Left ventricle myocardium inferior (tissue), 1 donor: ENCODE results near the gene XRCC4. TPM values are rescaled to one million over a fixed set of nuclear protein-coding genes. Genes with fewer than 3 reads are reported as not detected.

Source experiments
- DNase-seq: peaks from one replicate; pipeline ENCODE4 v3.0.0-alpha.2; 2020
- H3K27ac ChIP-seq: fragments of 200-600 bp; replicated peaks from 2 replicates; pipeline ENCODE4 v1.8.0; 2021
- H3K27me3 ChIP-seq: fragments of 200-600 bp; 2 replicates; pipeline ENCODE4 v1.8.0; 2021; ENCODE audit warnings: low read depth
- H3K36me3 ChIP-seq: fragments of 200-600 bp; 2 replicates; pipeline ENCODE4 v1.8.0; 2021
- H3K4me1 ChIP-seq: fragments of 200-600 bp; 2 replicates; pipeline ENCODE4 v1.8.0; 2021
- H3K4me3 ChIP-seq: fragments of 200-600 bp; 2 replicates; pipeline ENCODE4 v1.8.0; 2021; ENCODE audit warnings: mild to moderate bottlenecking, moderate library complexity
- H3K9me3 ChIP-seq: fragments of 200-600 bp; replicated peaks from 2 replicates; pipeline ENCODE4 v1.8.0; 2021
- CTCF ChIP-seq: fragments of 200-600 bp; IDR thresholded peaks from 2 replicates; pipeline ENCODE4 v1.8.0; 2021; ENCODE audit warnings: antibody characterized with exemption, mild to moderate bottlenecking, borderline replicate concordance
- intact Hi-C: fragments of 100-400 bp; cut with micrococcal nuclease; formaldehyde crosslinking; loops from one replicate; pipeline ENCODE4 v1.11.0; 2022
- total RNA-seq: library from RNA; stranded (reverse); fragmentation: NEBNext Ultra II Directional; extraction: Animal tissue kit (Norgen Biotek cat#: 25700); gene quantifications from one replicate; pipeline ENCODE4 v1.2.1, GENCODE V29; 2021
- donor health status: DM: no; HTN: yes; CAD: no; lungs with severe emphysema.

The XRCC4 gene
- total RNA-seq, 1 donor from 2014 or later: 5.2 TPM

- TF ChIP-seq CTCF: no peak
- Histone ChIP-seq H3K36me3 (no peaks in the 10 kb centered on the region), H3K27me3 (no peaks in the 10 kb centered on the region), H3K27ac (peak overlapping the region; percentile 64), H3K4me3 (no peak overlapping the region), H3K9me3 (no peaks in the 10 kb centered on the region), H3K4me1 (peaks cover 36% of the 10 kb centered on the region)
- peak; percentile 66 for DNase-seq
- intact Hi-C loops: no loop called here
Measured at GRCh38 chr5:83035373-83036100, 41.8 kb upstream of the XRCC4 start.

GRCh38 chr5:83036991-83037575, 40.3 kb upstream of the XRCC4 start:
- Histone ChIP-seq H3K27me3 (no peaks in the 10 kb centered on the region), H3K4me1 (peaks cover 36% of the 10 kb centered on the region), H3K36me3 (no peaks in the 10 kb centered on the region), H3K27ac (no peak overlapping the region), H3K9me3 (no peaks in the 10 kb centered on the region), H3K4me3 (no peak overlapping the region)
- intact Hi-C loops: no loop called here
- no peak for DNase-seq
- TF ChIP-seq CTCF: no peak

GRCh38 chr5:83038924-83039323, 38.4 kb upstream of the XRCC4 start:
- no peak for DNase-seq
- intact Hi-C loops: no loop called here
- H3K36me3 ChIP-seq: no peaks in the 10 kb centered on the region
- TF ChIP-seq CTCF: no peak
- no peaks in the 10 kb centered on the region for H3K9me3 ChIP-seq
- H3K4me1 ChIP-seq: peaks cover 23% of the 10 kb centered on the region
- no peak overlapping the region for H3K27ac ChIP-seq
- H3K27me3 ChIP-seq: no peaks in the 10 kb centered on the region
- no peak overlapping the region for H3K4me3 ChIP-seq

GRCh38 chr5:83042507-83042906, 34.8 kb upstream of the XRCC4 start:
- TF ChIP-seq CTCF: no peak
- Histone ChIP-seq H3K27me3 (no peaks in the 10 kb centered on the region), H3K27ac (no peak overlapping the region), H3K4me1 (no peaks in the 10 kb centered on the region), H3K4me3 (no peak overlapping the region), H3K9me3 (no peaks in the 10 kb centered on the region), H3K36me3 (no peaks in the 10 kb centered on the region)
- DNase-seq: no peak
- intact Hi-C loops: no loop called here

- Histone ChIP-seq H3K27me3 (no peaks in the 10 kb centered on the region), H3K9me3 (no peaks in the 10 kb centered on the region), H3K4me3 (no peak overlapping the region), H3K27ac (no peak overlapping the region), H3K4me1 (no peaks in the 10 kb centered on the region), H3K36me3 (no peaks in the 10 kb centered on the region)
- intact Hi-C loops: no loop called here
- no peak for DNase-seq
- no peak for TF ChIP-seq CTCF
Measured at GRCh38 chr5:83044926-83045325, 32.4 kb upstream of the XRCC4 start.
